ENCODE data around the gene CACNG7.

The CACNG7 gene

GRCh38 chr19:53874606-53874990 is 34.5 kb upstream of the CACNG7 start:
- H3K27ac ChIP-seq: no peak overlapping the region
- TF ChIP-seq, protein P1, sequence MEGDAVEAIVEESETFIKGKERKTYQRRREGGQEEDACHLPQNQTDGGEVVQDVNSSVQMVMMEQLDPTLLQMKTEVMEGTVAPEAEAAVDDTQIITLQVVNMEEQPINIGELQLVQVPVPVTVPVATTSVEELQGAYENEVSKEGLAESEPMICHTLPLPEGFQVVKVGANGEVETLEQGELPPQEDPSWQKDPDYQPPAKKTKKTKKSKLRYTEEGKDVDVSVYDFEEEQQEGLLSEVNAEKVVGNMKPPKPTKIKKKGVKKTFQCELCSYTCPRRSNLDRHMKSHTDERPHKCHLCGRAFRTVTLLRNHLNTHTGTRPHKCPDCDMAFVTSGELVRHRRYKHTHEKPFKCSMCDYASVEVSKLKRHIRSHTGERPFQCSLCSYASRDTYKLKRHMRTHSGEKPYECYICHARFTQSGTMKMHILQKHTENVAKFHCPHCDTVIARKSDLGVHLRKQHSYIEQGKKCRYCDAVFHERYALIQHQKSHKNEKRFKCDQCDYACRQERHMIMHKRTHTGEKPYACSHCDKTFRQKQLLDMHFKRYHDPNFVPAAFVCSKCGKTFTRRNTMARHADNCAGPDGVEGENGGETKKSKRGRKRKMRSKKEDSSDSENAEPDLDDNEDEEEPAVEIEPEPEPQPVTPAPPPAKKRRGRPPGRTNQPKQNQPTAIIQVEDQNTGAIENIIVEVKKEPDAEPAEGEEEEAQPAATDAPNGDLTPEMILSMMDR (IDR thresholded peaks at IDR 0.05): no peak
- no peak for TF ChIP-seq ZFX (IDR thresholded peaks at IDR 0.05; ENCODE audit: borderline replicate concordance)

DNA sequence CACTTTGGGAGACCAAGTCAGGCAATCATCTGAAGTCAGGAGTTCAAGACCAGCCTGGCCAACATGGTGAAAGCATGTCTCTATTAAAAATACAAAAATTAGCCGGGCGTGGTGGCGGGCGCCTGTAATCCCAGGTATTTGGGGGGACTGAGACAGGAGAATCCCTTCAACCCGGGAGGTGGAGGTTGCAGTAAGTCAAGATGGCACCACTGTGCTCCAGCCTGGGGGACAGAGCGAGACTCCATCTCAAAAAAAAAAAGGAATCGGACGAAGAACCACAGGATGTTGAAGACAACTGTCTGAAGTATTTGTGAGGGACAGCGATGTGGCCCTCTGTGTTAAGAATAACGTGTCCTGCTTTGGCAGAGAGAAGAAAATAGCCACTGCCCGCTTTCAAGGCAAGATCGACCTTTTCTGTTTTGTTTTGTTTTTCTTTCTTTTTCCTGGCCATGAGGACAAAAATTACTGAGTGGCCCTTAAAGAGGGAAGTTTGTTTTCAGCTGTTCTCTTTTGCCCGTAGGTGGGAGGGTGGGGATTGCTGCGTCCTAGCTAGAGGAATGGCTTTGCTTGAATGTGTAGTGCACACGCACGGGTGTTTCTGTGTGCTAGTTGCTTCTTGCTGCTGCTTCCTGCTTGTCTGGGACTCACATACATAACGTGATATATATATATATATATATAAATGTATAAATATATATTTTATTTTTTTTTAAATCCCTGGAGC is 33.3 kb upstream of the CACNG7 start:
- H3K27ac ChIP-seq: no peak overlapping the region
- TF ChIP-seq, protein P1 (IDR thresholded peaks at IDR 0.05): no peak
- TF ChIP-seq ZFX (IDR thresholded peaks at IDR 0.05; ENCODE audit: borderline replicate concordance): no peak

DNA sequence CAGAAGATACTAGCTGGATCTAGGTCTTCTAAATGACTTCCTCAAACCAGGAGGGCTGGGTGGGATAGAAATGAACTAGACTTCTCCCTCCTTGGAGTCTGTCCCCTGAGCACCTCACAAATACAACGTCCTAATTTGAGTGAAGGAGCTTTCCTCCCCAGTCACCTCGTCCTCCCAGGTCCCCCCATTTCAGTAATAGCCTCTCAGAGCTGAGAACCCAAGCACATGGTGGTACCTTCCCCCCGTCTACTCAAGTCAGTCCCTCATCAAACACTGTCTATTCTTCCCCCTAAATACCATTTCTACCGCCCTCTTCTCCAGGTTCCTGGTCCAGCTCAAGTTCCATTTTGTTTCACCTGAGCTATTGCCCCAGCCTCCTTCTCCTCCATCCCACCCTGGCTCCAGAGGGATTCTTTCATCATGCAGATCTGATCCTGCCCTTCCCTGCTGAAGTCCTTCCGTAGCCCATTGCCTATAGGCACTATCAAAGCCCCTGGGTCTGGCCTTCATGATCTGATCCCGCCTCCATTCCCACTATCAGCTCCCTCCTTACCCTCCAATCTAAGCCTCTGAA is 32.3 kb upstream of the CACNG7 start:
- no peak overlapping the region for H3K27ac ChIP-seq
- TF ChIP-seq, protein P1 (IDR thresholded peaks at IDR 0.05): no peak
- TF ChIP-seq ZFX (IDR thresholded peaks at IDR 0.05; ENCODE audit: borderline replicate concordance): no peak

DNA sequence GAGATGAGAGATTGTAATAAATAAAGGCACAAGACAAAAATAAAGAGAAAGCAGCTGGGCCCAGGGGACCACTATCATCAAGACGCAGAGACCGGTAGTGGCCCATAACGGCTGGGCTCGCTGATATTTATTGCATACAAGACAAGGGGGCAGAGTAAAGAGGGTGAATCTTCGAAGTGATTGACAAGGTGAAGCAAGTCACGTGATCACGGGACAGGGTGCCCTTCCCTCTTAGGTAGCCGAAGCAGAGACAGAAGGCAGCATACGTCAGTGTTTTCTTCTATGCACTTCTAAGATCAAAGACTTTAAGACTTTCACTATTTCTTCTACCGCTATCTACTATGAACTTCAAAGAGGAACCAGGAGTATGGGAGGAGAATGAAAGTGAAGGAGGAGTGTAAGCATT is 31.7 kb upstream of the CACNG7 start:
- TF ChIP-seq, protein P1 (IDR thresholded peaks at IDR 0.05): no peak
- no peak for TF ChIP-seq ZFX (IDR thresholded peaks at IDR 0.05; ENCODE audit: borderline replicate concordance)
- H3K27ac ChIP-seq: no peak overlapping the region

DNA sequence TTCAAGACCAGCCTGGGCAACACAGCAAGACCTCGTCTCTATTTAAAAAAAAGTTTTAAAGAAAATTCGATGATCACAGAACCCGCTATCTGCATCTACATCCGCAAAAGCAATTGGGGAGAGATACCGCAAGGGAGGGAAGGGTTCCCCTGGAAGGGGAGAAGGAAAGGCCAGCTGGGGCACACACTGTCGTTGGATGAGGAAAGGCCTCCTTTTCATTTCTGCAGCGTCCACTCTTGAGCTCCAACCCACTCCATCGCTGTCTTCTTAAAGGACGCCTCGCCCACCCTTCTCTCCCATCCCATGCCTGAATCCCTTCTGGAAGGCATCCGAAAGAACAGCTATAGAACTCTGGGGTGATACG is 30.3 kb upstream of the CACNG7 start:
- TF ChIP-seq ZFX (IDR thresholded peaks at IDR 0.05; ENCODE audit: borderline replicate concordance): no peak
- TF ChIP-seq, protein P1 (IDR thresholded peaks at IDR 0.05): no peak
- H3K27ac ChIP-seq: no peak overlapping the region

GRCh38 chr19:53879140-53880081 is 29.7 kb upstream of the CACNG7 start:
- TF ChIP-seq ZFX (IDR thresholded peaks at IDR 0.05; ENCODE audit: borderline replicate concordance): no peak
- TF ChIP-seq, protein P1 (IDR thresholded peaks at IDR 0.05): no peak
- no peak overlapping the region for H3K27ac ChIP-seq

Measured in 22Rv1 (cell line).